K562 (cell line): ENCODE measurements around the gene CPSF4. TPM values are rescaled to one million over a fixed set of nuclear protein-coding genes. Genes with fewer than 3 reads are reported as not detected.

Experiments used
- DACH1 ChIP-seq: fragments of 450-650 bp; IDR thresholded peaks from 2 replicates; pipeline ENCODE4 v1.6.1; 2018; ENCODE audit not compliant: partially characterized antibody
- DNMT1 ChIP-seq: fragments of 450-650 bp; IDR thresholded peaks from 2 replicates; pipeline ENCODE4 v1.6.1; 2016; ENCODE audit warnings: antibody characterized with exemption, mild to moderate bottlenecking
- HMG20B ChIP-seq: fragments of 250-450 bp; sonication (Bioruptor Pico); IDR thresholded peaks from 2 replicates; pipeline ENCODE4 v1.5.0; 2021; ENCODE audit warnings: mild to moderate bottlenecking
- HNRNPL ChIP-seq: fragments of 200-400 bp; formaldehyde crosslinking; IDR thresholded peaks from 2 replicates; pipeline ENCODE4 v1.6.1; 2017; ENCODE audit warnings: low read depth, mild to moderate bottlenecking, low read length
- KAT2B ChIP-seq: IDR thresholded peaks from one replicate; pipeline ENCODE4 v1.6.1; 2012; ENCODE audit warnings: low read depth, mild to moderate bottlenecking, control low read depth, inconsistent platforms, low read length, moderate library complexity
- KLF1 ChIP-seq: fragments of 450-650 bp; IDR thresholded peaks from 2 replicates; pipeline ENCODE4 v1.6.1; 2016; ENCODE audit warnings: missing genetic modification characterization, missing compliant biosample characterization
- MEIS2 ChIP-seq: fragments of 450-650 bp; IDR thresholded peaks from 2 replicates; pipeline ENCODE4 v1.6.1; 2014; ENCODE audit warnings: mild to moderate bottlenecking; ENCODE audit not compliant: partially characterized antibody
- MYC ChIP-seq, 2 experiments: fragments of 250-450 bp in 1 of 2; sonication (Bioruptor Pico) in 1 of 2; IDR thresholded peaks; 2 replicates each; pipeline versions ENCODE4 v1.5.1 to v1.6.1; 2012 to 2021; ENCODE audit warnings: low read depth in 2 of 2, borderline replicate concordance in 1 of 2, improper control_type of control experiment in 1 of 2, low read length in 1 of 2, mild to moderate bottlenecking in 1 of 2, moderate library complexity in 1 of 2
- NCOA1 ChIP-seq: fragments of 450-650 bp; IDR thresholded peaks from 2 replicates; pipeline ENCODE4 v1.6.1; 2016; ENCODE audit warnings: low read depth
- NCOA4 ChIP-seq: fragments of 450-650 bp; IDR thresholded peaks from 2 replicates; pipeline ENCODE4 v1.6.1; 2018; ENCODE audit warnings: mild to moderate bottlenecking; ENCODE audit not compliant: partially characterized antibody
- NCOR1 ChIP-seq: fragments of 450-650 bp; IDR thresholded peaks from 2 replicates; pipeline ENCODE4 v1.6.1; 2016; ENCODE audit warnings: mild to moderate bottlenecking, moderate library complexity
- NFE2 ChIP-seq: IDR thresholded peaks from 2 replicates; pipeline ENCODE4 v1.6.1; 2014; ENCODE audit warnings: antibody characterized with exemption, low read depth
- NFXL1 ChIP-seq: fragments of 450-650 bp; formaldehyde crosslinking; IDR thresholded peaks from 2 replicates; pipeline ENCODE4 v1.4.0; 2021; ENCODE audit warnings: mild to moderate bottlenecking
- POLR2AphosphoS2 ChIP-seq: IDR thresholded peaks from 2 replicates; pipeline ENCODE4 v1.6.1; 2012; ENCODE audit warnings: low read length, improper control_type of control experiment
- ZKSCAN3 ChIP-seq: fragments of 250-450 bp; sonication (Bioruptor Pico); IDR thresholded peaks from 2 replicates; pipeline ENCODE4 v1.4.0; 2020
- ZKSCAN8 ChIP-seq: fragments of 200-800 bp; sonication (Bioruptor generic); IDR thresholded peaks from 2 replicates; pipeline ENCODE4 v1.6.1; 2016; ENCODE audit warnings: missing genetic modification characterization, missing compliant biosample characterization
- ZNF695 ChIP-seq: fragments of 450-650 bp; formaldehyde crosslinking; IDR thresholded peaks from 2 replicates; pipeline ENCODE4 v1.4.0; 2020; ENCODE audit warnings: mild to moderate bottlenecking, moderate library complexity
- polyA plus RNA-seq, 8 experiments: library from polyadenylated mRNA; depleted of rRNA in 4 of 8; stranded (reverse) in 5 of 8; unstranded in 3 of 8; fragments of >200 nt; fragmentation: Nextera tagmentation in 2 of 8; fragmentation: Illumina TruSeq in 1 of 8; extraction: Ambion mirVana in 2 of 8; extraction: Trizol in 1 of 8; gene quantifications; 2 replicates each; pipeline versions ENCODE4 v1.2.1 to v1.2.3, GENCODE V29; 2011 to 2014; ENCODE audit warnings: inconsistent platforms in 1 of 8, missing spikeins in 1 of 8
- total RNA-seq, 7 experiments: library from RNA; depleted of rRNA in 6 of 7; stranded (reverse); fragments of >200 nt in 6 of 7; fragmentation: Illumina TruSeq in 2 of 7; extraction: Trizol in 2 of 7; gene quantifications; 2 replicates each; pipeline versions ENCODE4 v1.2.1 to v1.2.3, GENCODE V29; 2011 to 2021; ENCODE audit warnings: low replicate concordance in 1 of 7
- TF ChIP-seq, protein P1 (sequence below): fragments of 450-650 bp; IDR thresholded peaks from 2 replicates; pipeline ENCODE4 v1.6.1; 2016; ENCODE audit warnings: borderline replicate concordance
- TF ChIP-seq, protein P2 (sequence below): sonication (generic); formaldehyde crosslinking; IDR thresholded peaks from 2 replicates; pipeline ENCODE4 v1.5.0; 2020; ENCODE audit warnings: missing genetic modification reagents
- TF ChIP-seq, protein P3 (sequence below): fragments of 450-650 bp; formaldehyde crosslinking; IDR thresholded peaks from 2 replicates; pipeline ENCODE4 v1.4.0; 2022; ENCODE audit warnings: missing genetic modification characterization
- TF ChIP-seq, protein P4 (sequence below): fragments of 450-650 bp; conservative IDR thresholded peaks from 2 replicates; pipeline ENCODE4 v1.6.1; 2016; ENCODE audit warnings: missing genetic modification characterization, low read depth, mild to moderate bottlenecking, control low read depth, missing compliant biosample characterization
- TF ChIP-seq, protein P5 (sequence below): fragments of 450-650 bp; IDR thresholded peaks from one replicate; pipeline ENCODE4 v1.6.1; 2018; ENCODE audit warnings: mild to moderate bottlenecking, moderate library complexity; ENCODE audit not compliant: partially characterized antibody

The CPSF4 gene
- total and polyA plus RNA-seq, 9 of the 15 experiments (the other 6 are each of a cell fraction or from before 2014, with no cell fraction given): 16.9 to 118 (median 71.7) TPM

DNA sequence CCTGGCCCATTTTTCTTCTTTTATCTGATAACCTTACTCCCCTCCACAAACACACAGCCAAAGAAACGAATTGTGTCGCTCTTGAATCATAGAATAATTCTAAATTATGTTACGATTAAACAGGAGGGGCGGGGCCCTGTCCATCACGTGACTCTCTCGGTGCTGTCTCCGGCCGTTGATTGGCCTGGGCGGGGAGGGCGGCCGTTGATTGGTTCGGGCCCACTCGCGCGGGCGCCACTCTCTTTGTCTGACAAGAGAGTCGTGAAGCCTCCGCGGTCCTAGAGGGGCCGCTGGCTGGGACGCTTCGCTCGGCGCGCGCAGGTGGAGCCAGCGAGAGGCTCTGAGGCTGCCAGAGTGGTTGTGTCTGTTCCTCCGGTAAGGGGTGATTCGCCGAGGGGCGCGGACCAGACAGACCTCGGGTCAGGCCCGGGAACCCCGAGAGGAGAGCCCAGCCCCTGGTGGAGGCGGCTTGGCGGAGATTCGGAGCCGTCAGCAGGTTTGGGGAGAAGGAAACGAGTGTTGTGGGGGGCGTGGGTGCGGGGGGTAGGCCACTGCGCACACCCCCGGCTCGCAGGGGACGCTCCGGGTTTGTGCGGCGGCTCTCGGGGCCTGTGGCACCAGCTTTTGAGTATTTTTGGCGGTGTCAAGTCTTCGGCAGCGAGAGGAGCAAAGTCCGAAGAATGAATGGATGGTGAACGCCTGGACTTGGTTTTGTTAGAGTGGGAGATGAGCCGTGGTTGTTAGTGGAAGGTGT is 34.0 kb downstream of the CPSF4 start, which contains the start of gene ZNF789 (continued):
- TF ChIP-seq NCOA1 (0 out of 2 replicates have a peak, but pooled peaks have one; percentile 52), KLF1 (tag) (no peak), NFE2 (no peak), NCOR1 (0 out of 2 replicates have a peak, but pooled peaks have one; percentile 31), NCOA4 (peak; percentile 33), DACH1 (no peak), ZNF695 (CRISPR knock-in tag) (peak; percentile 56; the same call in 1 of the 2 replicates), MYC (IDR thresholded peaks at IDR 0.05; ENCODE audit: low read depth, low read length) (peak; percentile 87), MYC (CRISPR knock-in tag; IDR thresholded peaks at IDR 0.05; ENCODE audit: borderline replicate concordance, low read depth) (peak; percentile 82; the same call in 1 of the 2 replicates), DNMT1 (peak; percentile 94; the same call in 1 of the 2 replicates), ZKSCAN3 (CRISPR knock-in tag) (no peak), HMG20B (CRISPR knock-in tag) (no peak), NFXL1 (CRISPR knock-in tag) (no peak), ZKSCAN8 (CRISPR knock-in tag) (no peak), HNRNPL (no peak), KAT2B (no peak), MEIS2 (peak; percentile 71), POLR2AphosphoS2 (no peak)
- TF ChIP-seq, protein P1, sequence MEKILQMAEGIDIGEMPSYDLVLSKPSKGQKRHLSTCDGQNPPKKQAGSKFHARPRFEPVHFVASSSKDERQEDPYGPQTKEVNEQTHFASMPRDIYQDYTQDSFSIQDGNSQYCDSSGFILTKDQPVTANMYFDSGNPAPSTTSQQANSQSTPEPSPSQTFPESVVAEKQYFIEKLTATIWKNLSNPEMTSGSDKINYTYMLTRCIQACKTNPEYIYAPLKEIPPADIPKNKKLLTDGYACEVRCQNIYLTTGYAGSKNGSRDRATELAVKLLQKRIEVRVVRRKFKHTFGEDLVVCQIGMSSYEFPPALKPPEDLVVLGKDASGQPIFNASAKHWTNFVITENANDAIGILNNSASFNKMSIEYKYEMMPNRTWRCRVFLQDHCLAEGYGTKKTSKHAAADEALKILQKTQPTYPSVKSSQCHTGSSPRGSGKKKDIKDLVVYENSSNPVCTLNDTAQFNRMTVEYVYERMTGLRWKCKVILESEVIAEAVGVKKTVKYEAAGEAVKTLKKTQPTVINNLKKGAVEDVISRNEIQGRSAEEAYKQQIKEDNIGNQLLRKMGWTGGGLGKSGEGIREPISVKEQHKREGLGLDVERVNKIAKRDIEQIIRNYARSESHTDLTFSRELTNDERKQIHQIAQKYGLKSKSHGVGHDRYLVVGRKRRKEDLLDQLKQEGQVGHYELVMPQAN: peak; percentile 96
- TF ChIP-seq, protein P2, sequence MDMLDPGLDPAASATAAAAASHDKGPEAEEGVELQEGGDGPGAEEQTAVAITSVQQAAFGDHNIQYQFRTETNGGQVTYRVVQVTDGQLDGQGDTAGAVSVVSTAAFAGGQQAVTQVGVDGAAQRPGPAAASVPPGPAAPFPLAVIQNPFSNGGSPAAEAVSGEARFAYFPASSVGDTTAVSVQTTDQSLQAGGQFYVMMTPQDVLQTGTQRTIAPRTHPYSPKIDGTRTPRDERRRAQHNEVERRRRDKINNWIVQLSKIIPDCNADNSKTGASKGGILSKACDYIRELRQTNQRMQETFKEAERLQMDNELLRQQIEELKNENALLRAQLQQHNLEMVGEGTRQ (CRISPR knock-in tag): peak; percentile 99
- TF ChIP-seq, protein P3, sequence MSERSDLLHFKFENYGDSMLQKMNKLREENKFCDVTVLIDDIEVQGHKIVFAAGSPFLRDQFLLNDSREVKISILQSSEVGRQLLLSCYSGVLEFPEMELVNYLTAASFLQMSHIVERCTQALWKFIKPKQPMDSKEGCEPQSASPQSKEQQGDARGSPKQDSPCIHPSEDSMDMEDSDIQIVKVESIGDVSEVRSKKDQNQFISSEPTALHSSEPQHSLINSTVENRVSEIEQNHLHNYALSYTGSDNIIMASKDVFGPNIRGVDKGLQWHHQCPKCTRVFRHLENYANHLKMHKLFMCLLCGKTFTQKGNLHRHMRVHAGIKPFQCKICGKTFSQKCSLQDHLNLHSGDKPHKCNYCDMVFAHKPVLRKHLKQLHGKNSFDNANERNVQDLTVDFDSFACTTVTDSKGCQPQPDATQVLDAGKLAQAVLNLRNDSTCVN (CRISPR knock-in tag): 0 out of 2 replicates have a peak, but pooled peaks have one; percentile 77
- TF ChIP-seq, protein P4, sequence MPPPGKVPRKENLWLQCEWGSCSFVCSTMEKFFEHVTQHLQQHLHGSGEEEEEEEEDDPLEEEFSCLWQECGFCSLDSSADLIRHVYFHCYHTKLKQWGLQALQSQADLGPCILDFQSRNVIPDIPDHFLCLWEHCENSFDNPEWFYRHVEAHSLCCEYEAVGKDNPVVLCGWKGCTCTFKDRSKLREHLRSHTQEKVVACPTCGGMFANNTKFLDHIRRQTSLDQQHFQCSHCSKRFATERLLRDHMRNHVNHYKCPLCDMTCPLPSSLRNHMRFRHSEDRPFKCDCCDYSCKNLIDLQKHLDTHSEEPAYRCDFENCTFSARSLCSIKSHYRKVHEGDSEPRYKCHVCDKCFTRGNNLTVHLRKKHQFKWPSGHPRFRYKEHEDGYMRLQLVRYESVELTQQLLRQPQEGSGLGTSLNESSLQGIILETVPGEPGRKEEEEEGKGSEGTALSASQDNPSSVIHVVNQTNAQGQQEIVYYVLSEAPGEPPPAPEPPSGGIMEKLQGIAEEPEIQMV (tag): no peak
- TF ChIP-seq, protein P5, sequence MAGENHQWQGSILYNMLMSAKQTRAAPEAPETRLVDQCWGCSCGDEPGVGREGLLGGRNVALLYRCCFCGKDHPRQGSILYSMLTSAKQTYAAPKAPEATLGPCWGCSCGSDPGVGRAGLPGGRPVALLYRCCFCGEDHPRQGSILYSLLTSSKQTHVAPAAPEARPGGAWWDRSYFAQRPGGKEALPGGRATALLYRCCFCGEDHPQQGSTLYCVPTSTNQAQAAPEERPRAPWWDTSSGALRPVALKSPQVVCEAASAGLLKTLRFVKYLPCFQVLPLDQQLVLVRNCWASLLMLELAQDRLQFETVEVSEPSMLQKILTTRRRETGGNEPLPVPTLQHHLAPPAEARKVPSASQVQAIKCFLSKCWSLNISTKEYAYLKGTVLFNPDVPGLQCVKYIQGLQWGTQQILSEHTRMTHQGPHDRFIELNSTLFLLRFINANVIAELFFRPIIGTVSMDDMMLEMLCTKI: no peak
